D721Med (cell line): Measurements from ENCODE around the gene HCFC1R1.

ENCODE experiments used
- DNase-seq: peaks from one replicate; pipeline ENCODE4 v3.0.0; 2011; ENCODE audit warnings: low spot score; ENCODE audit not compliant: insufficient read length
- FAIRE-seq: peaks from 2 replicates; lab custom pipeline; 2011; peaks lifted over from hg19 to GRCh38; lab: Jason Lieb, UNC
- CTCF ChIP-seq: IDR thresholded peaks from 2 replicates; pipeline ENCODE4 v1.5.1; 2012; ENCODE audit warnings: mild to moderate bottlenecking, control low read depth; ENCODE audit not compliant: insufficient read depth; ENCODE audit errors: missing control alignments

Gene HCFC1R1

GRCh38 chr16:3066440-3066748, 42.7 kb upstream of the HCFC1R1 start:
- no peak for TF ChIP-seq CTCF
- no peak for DNase-seq
- FAIRE-seq, result no peak

DNA sequence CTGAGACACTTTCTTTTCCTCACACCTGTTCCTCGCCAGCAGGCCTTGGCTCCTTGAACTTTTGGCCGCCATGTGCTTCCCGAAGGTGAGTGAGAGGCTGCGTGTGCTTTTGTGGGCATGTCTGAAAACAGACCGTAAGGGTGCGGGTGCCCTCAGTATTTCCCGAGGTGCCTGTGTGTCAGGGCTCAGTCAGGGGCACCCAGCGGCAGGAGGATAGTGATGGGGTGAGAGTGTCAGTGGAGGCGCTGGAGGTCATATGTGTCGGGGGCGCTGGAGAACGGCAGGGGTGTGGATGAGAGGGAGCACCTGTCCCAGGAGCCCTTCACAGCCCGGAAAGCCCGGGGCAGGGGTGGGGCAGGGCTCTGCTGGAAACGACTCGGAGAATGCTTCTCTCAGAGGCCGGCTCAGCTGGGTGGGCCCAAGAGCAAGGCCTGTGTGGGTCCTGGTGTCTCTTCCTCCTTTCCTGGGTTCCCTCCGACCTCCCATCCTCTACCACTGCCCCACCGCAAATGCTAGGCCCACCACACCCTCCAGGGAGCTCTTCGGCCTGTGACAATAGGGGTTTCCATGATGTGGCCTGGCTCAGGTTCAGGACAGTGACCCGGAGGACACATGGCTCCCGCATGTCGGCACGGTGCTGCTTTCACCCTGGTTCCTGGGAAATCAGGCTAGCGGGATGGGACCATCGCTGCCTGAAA, 42.1 kb upstream of the HCFC1R1 start:
- no peak for FAIRE-seq
- TF ChIP-seq CTCF, result no peak
- no peak for DNase-seq

DNA sequence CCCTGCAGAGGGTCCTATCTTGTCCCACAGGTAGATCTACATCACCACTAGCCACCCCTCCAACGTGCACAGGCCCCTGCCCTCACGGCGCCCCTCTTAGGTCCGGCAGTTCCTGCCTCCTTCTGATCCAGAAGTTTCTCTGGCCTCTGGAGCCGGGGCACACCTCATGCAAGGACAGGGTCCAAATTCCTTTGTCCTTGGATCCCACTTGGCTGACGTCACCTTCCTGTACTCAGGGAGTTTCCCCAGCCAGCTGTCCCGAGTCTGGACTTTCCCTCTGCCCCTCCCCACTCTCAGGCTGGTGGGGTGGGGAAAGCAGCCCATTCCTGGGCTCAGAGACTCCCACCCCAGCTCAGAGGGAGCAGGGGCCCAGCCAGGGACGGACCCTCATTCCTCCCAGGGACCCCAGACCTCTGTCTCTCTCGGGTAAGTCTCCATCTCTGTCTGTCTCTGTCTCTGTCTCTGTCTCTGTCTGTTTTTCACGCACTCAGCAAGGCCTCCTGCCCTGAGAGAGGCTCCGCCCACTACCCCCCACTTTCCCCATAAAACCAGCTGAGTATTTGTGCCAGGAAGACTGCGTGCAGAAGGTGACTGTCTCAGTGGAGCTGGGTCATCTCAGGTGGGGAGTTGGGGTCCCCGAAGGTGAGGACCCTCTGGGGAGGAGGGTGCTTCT, 41.5 kb upstream of the HCFC1R1 start, which contains the start of gene IL32:
Gene IL32, plus strand, starts transcription at position 572 of the 673 bp plus-strand sequence. CDS start 172 bp downstream, outside the sequence.
- DNase-seq, result no peak
- FAIRE-seq, result no peak
- TF ChIP-seq CTCF, result no peak

DNA sequence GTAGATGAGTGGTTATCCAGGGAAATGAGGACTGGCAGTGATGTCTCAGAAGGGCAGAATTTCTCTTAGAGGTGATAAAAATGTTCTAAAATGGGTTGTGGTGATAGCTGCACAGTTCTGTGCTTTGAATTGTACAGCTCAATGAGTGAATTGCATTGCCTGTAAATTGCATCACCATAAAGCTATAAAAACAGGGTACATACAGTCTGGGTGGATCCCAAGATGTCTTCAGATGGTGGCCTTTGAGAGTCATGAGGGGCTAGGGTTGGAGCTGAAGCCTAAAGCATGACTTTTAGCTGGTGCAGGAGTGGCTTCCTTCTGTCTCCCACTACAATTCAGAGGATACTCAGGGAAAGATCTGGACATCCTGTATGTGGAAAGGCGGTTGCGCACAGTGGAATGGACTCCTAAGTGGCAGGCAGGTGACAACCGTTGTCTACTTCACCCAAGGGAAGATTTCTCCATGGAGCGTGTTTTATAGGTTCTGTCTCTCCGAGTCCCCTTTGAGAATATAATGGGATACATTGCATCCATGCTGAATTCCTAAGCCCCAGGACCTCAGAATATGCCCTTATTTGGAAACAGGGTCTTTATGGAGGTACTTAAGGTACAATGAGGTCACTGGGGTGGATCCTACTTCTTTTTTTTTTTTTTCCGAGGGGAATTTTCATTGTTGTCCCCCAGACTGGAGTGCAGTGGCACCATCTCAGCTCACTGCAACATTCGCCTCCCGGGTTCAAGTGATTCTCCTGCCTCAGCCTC, 40.1 kb upstream of the HCFC1R1 start:
- FAIRE-seq, result no peak
- DNase-seq, result no peak
- TF ChIP-seq CTCF, result no peak

GRCh38 chr16:3062553-3062952, 38.8 kb upstream of the HCFC1R1 start:
- no peak for TF ChIP-seq CTCF
- no peak for DNase-seq
- FAIRE-seq, result no peak

DNA sequence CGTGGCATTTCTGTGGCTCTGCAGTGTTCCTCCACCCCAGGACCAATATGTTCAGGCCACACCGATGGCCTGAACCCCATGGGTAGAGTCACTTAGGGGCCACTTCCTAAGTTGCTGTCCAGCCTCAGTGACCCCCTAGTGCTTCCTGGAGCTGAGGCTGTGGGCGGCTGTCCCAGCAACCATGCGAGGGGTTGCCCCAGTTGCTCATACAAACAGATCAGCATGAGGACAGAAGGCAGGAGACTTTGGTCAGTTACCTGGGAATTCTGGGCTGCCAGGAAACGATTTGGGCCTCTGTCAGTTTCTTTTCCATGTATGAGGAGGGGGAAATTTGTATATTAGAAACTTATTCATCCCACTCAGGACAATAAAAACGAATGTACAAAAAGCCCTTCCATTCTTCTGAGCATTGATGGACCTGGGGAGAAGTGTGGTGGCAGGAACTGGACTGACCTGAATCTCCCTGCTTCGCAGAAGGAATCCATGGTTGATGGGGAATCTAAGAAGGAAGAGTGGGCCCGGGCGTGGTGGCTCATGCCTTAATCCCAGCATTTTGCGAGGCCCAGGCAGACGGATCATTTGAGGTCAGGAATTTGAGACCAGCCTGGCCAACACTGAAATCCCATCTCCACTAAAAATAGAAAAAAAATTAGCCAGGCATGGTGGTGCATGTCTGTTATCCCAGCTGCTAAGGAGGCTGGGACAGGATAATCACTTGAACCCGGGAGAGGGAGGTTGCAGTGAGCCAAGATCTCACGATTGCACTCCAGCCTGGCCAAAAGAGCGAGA, 36.8 kb upstream of the HCFC1R1 start:
- no peak for FAIRE-seq
- no peak for TF ChIP-seq CTCF
- DNase-seq, result no peak
